Vagina (tissue), 2 donors: Measurements from ENCODE around the gene DHRSX. TPM values are rescaled to one million over a fixed set of nuclear protein-coding genes. Genes with fewer than 3 reads are reported as not detected.

Source experiments
- DNase-seq, 2 donors: peaks; one replicate each; pipeline ENCODE4 v3.0.0-alpha.2; 2017; ENCODE audit errors: extremely low spot score in 2 of 2
- H3K27ac ChIP-seq: fragments of 200-600 bp; sonication (generic); one replicate; pipeline ENCODE4 v1.5.1; 2019
- H3K27me3 ChIP-seq: fragments of 200-600 bp; sonication (generic); one replicate; pipeline ENCODE4 v1.5.1; 2019
- H3K36me3 ChIP-seq, 2 donors: fragments of 200-600 bp; sonication (generic); one replicate each; pipeline ENCODE4 v1.5.1; 2017 to 2019
- H3K4me1 ChIP-seq: fragments of 200-600 bp; sonication (generic); one replicate; pipeline ENCODE4 v1.5.1; 2019
- H3K4me3 ChIP-seq, 2 donors: fragments of 200-600 bp; sonication (generic); 1 replicate in 1 of 2; 2 replicates in 1 of 2; pipeline ENCODE4 v1.5.1; 2016 to 2019
- H3K9me3 ChIP-seq: fragments of 200-600 bp; sonication (generic); one replicate; pipeline ENCODE4 v1.5.1; 2019
- CTCF ChIP-seq, 3 experiments: fragments of 450-650 bp in 2 of 3; fragments of 200-600 bp in 1 of 3; sonication (generic) in 1 of 3; IDR thresholded peaks; one replicate each; pipeline ENCODE4 v1.5.1; 2017 to 2019; ENCODE audit warnings: antibody characterized with exemption in 3 of 3, mild to moderate bottlenecking in 2 of 3, moderate library complexity in 2 of 3
- POLR2A ChIP-seq, 2 donors: fragments of 450-650 bp; IDR thresholded peaks; one replicate each; pipeline ENCODE4 v1.6.1; 2017; ENCODE audit warnings: antibody characterized with exemption in 2 of 2, mild to moderate bottlenecking in 2 of 2, moderate library complexity in 2 of 2
- POLR2AphosphoS5 ChIP-seq, 2 donors: sonication (generic); formaldehyde crosslinking; IDR thresholded peaks; one replicate each; pipeline ENCODE4 v1.9.0; 2017; ENCODE audit warnings: antibody characterized with exemption in 2 of 2, mild to moderate bottlenecking in 2 of 2, low read depth in 1 of 2; ENCODE audit not compliant: insufficient read depth in 1 of 2
- intact Hi-C: fragments of 100-400 bp; cut with DNase I; formaldehyde crosslinking; loops from one replicate; pipeline ENCODE4 v1.15.1; 2023
- total RNA-seq: library from RNA; depleted of rRNA; stranded (reverse); fragments of >200 nt; gene quantifications from one replicate; pipeline ENCODE4 v1.2.3, GENCODE V29; 2016

DHRSX gene
- total RNA-seq, 1 donor from 2014 or later, result 26.0 TPM

DNA sequence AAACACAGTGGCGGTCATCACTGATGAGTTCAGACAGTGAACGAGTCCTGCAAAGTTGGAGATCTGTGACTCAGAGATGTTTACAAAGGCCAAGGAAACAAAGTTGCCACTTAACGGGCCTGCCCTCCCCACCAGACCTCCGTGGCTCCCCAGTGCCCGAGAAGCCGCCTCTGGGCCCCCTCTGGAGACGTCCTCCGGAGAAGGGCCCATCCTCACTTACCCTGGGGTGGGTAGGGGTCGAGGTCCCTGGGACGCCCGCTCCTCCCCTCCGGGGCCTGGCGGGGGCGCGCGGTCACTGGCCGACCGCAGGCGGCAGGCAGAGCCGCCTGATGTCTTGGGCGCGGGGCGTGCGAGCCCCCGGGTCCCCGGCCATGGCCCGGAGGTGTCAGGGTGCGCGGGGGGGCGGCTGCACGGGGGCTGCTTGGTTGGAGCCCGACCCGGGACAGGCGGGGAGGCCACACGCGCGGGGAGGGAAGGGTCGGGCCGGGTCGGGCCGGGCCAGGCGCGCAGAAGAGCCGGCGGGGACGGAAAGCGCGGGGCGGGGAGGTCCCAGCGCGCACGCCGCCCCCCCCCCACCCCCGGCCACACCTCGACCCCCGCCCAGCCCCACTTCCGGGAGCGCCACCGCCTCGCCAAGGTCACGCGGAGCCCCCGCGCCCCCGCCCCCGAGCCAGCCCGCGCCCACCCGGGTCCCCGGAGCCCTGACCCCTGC is 529 bp downstream of the DHRSX start:
- DNase-seq, result no peak
- H3K27me3 ChIP-seq, result no peaks in the 10 kb centered on the region
- no peaks in the 10 kb centered on the region for H3K9me3 ChIP-seq
- intact Hi-C loops, result no loop called here
- H3K4me1 ChIP-seq, result peaks cover 31% of the 10 kb centered on the region
- H3K36me3 ChIP-seq, result no peaks in the 10 kb centered on the region
- peak in 1 of 2 donors; percentile 28 for TF ChIP-seq POLR2AphosphoS5 (IDR thresholded peaks at IDR 0.05; ENCODE audit: insufficient read depth in 1 of 2, low read depth in 1 of 2)
- TF ChIP-seq CTCF (IDR thresholded peaks at IDR 0.05), result no peak
- H3K4me3 ChIP-seq, result peak overlapping the region; percentile 81 to 99
- peak overlapping the region; percentile 94 for H3K27ac ChIP-seq

- H3K27me3 ChIP-seq, result no peaks in the 10 kb centered on the region
- no peaks in the 10 kb centered on the region for H3K9me3 ChIP-seq
- no peak for DNase-seq
- TF ChIP-seq POLR2AphosphoS5 (IDR thresholded peaks at IDR 0.05; ENCODE audit: insufficient read depth in 1 of 2, low read depth in 1 of 2) (no peak), CTCF (IDR thresholded peaks at IDR 0.05) (no peak), POLR2A (IDR thresholded peaks at IDR 0.05) (no peak)
- peaks cover 31% of the 10 kb centered on the region for H3K4me1 ChIP-seq
- H3K36me3 ChIP-seq, result no peaks in the 10 kb centered on the region
- peak overlapping the region; percentile 81 to 99 for H3K4me3 ChIP-seq
- peak overlapping the region; percentile 94 for H3K27ac ChIP-seq
- intact Hi-C loops, result no loop called here
These were observed 1.3 kb downstream of the DHRSX start for GRCh38 chrX:2499507-2499906.

- intact Hi-C loops, result no loop called here
- Histone ChIP-seq H3K9me3 (no peaks in the 10 kb centered on the region), H3K27me3 (no peaks in the 10 kb centered on the region), H3K4me1 (peaks cover 31% of the 10 kb centered on the region), H3K4me3 (peak overlapping the region; percentile 17 to 81), H3K36me3 (no peaks in the 10 kb centered on the region), H3K27ac (peak overlapping the region; percentile 94)
- TF ChIP-seq POLR2AphosphoS5 (IDR thresholded peaks at IDR 0.05; ENCODE audit: insufficient read depth in 1 of 2, low read depth in 1 of 2) (no peak), POLR2A (IDR thresholded peaks at IDR 0.05) (no peak), CTCF (IDR thresholded peaks at IDR 0.05) (no peak)
- no peak for DNase-seq
These were observed 1.9 kb downstream of the DHRSX start for GRCh38 chrX:2498781-2499302.

DNA sequence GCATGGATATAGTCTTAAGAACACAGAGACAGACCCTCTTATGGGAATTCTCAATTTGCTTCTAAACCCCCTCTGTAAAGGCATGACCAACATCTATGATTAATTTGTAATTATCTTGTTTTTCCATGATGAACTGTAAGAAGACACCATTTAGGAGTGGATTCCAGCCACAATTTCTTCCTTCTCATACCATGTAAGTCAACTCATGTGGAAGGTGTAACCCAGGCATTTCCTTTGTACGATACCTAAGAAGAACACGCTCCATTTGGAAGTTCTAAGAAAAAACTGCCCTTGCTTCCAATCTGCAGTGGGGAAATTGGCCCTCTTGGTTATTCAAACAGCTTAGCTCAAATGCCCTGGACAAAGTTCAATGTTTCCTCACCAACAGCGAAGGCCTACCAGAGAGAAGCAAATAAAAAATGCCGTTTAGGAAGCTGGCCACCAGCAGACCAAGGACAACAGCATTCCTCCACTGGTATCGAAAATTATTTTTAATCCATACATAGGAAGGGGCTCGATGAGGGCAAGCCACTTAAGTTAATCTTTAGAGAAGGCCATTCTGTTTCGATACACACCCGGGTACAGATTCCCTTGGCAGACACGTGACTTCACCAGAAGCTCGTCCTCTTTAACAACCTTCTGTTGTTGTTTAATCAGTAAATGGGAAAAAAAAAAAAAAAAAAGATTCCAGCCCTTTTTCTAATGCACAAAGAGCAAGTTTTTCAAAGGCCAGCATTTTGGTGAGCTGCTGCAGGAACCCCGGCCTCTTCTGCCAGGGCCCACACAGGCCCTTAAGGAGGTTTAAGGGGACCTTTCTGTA is 2.6 kb downstream of the DHRSX start:
- Histone ChIP-seq H3K4me1 (peaks cover 31% of the 10 kb centered on the region), H3K27ac (peak overlapping the region; percentile 94), H3K4me3 (peak overlapping the region; percentile 17 to 81), H3K36me3 (no peaks in the 10 kb centered on the region), H3K27me3 (no peaks in the 10 kb centered on the region), H3K9me3 (no peaks in the 10 kb centered on the region)
- intact Hi-C loops, result no loop called here
- TF ChIP-seq POLR2A (IDR thresholded peaks at IDR 0.05) (no peak), CTCF (IDR thresholded peaks at IDR 0.05) (no peak), POLR2AphosphoS5 (IDR thresholded peaks at IDR 0.05; ENCODE audit: insufficient read depth in 1 of 2, low read depth in 1 of 2) (no peak)
- no peak for DNase-seq
